Gastroesophageal sphincter (tissue), 3 donors: ENCODE data around the gene DLGAP5.

Experiments used
- EP300 ChIP-seq: sonication (generic); formaldehyde crosslinking; IDR thresholded peaks from one replicate; pipeline ENCODE4 v1.6.1; 2017; ENCODE audit warnings: antibody characterized with exemption, mild to moderate bottlenecking
- POLR2A ChIP-seq, 2 donors: fragments of 450-650 bp; IDR thresholded peaks; one replicate each; pipeline ENCODE4 v1.6.1; 2017; ENCODE audit warnings: antibody characterized with exemption in 2 of 2, mild to moderate bottlenecking in 2 of 2, moderate library complexity in 1 of 2
- POLR2AphosphoS5 ChIP-seq: sonication (generic); formaldehyde crosslinking; IDR thresholded peaks from one replicate; pipeline ENCODE4 v1.6.1; 2017; ENCODE audit warnings: antibody characterized with exemption
- TF ChIP-seq, protein P1 (sequence below), 4 experiments: fragments of 200-600 bp in 2 of 4; fragments of 450-650 bp in 2 of 4; sonication (generic) in 1 of 4; IDR thresholded peaks; one replicate each; pipeline ENCODE4 v1.5.1; 2017 to 2019; ENCODE audit warnings: antibody characterized with exemption in 4 of 4, mild to moderate bottlenecking in 2 of 4, moderate library complexity in 2 of 4

DNA sequence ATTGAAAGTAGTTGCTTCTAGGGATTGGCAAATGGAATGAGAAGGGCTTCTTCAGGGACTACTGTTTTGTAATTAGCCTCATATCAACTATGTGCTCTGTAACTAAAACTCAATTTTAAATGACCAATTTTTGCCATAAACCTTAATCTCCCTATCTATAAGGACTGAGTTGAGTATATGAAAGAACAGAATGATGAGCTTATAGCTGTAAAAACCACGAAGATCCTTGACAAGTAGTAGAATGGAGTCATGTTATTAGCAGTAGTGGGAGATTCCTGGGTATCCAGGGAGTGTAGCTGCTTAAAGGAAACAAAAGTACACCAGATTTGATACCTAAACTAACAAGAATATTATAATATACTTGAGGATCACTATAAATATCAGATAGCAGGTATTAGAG is 34.3 kb downstream of the DLGAP5 start:
- TF ChIP-seq, protein P1, sequence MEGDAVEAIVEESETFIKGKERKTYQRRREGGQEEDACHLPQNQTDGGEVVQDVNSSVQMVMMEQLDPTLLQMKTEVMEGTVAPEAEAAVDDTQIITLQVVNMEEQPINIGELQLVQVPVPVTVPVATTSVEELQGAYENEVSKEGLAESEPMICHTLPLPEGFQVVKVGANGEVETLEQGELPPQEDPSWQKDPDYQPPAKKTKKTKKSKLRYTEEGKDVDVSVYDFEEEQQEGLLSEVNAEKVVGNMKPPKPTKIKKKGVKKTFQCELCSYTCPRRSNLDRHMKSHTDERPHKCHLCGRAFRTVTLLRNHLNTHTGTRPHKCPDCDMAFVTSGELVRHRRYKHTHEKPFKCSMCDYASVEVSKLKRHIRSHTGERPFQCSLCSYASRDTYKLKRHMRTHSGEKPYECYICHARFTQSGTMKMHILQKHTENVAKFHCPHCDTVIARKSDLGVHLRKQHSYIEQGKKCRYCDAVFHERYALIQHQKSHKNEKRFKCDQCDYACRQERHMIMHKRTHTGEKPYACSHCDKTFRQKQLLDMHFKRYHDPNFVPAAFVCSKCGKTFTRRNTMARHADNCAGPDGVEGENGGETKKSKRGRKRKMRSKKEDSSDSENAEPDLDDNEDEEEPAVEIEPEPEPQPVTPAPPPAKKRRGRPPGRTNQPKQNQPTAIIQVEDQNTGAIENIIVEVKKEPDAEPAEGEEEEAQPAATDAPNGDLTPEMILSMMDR (IDR thresholded peaks at IDR 0.05), result no peak
- TF ChIP-seq POLR2A (IDR thresholded peaks at IDR 0.05) (no peak), EP300 (no peak), POLR2AphosphoS5 (no peak)
